K562 (cell line): ENCODE results near the gene CNOT6. TPM values are rescaled to one million over a fixed set of nuclear protein-coding genes. Genes with fewer than 3 reads are reported as not detected.

Experiments used
- ATF2 ChIP-seq: sonication (generic); formaldehyde crosslinking; IDR thresholded peaks from 2 replicates; pipeline ENCODE4 v1.8.1; 2022; ENCODE audit warnings: missing genetic modification reagents
- COPS2 ChIP-seq: fragments of 450-650 bp; conservative IDR thresholded peaks from 2 replicates; pipeline ENCODE4 v1.6.1; 2016; ENCODE audit warnings: mild to moderate bottlenecking, moderate library complexity
- CREB3L1 ChIP-seq: fragments of 450-650 bp; IDR thresholded peaks from 2 replicates; pipeline ENCODE4 v1.6.1; 2014; ENCODE audit warnings: low read depth, mild to moderate bottlenecking, moderate library complexity, borderline replicate concordance
- EHMT2 ChIP-seq: fragments of 450-650 bp; IDR thresholded peaks from 2 replicates; pipeline ENCODE4 v1.6.1; 2018; ENCODE audit warnings: antibody characterized with exemption
- ELK3 ChIP-seq: fragments of 450-650 bp; formaldehyde crosslinking; IDR thresholded peaks from 2 replicates; pipeline ENCODE4 v1.4.0; 2020; ENCODE audit warnings: mild to moderate bottlenecking
- FOXP4 ChIP-seq: sonication (generic); formaldehyde crosslinking; IDR thresholded peaks from 2 replicates; pipeline ENCODE4 v1.8.0; 2022; ENCODE audit warnings: mild to moderate bottlenecking, missing genetic modification reagents, borderline replicate concordance
- FUS ChIP-seq: fragments of 200-400 bp; formaldehyde crosslinking; optimal IDR thresholded peaks from 2 replicates; pipeline ENCODE3; 2017; ENCODE audit warnings: low read depth, low read length
- HNRNPH1 ChIP-seq: fragments of 200-400 bp; formaldehyde crosslinking; optimal IDR thresholded peaks from 2 replicates; pipeline ENCODE3; 2017; ENCODE audit warnings: low read depth, mild to moderate bottlenecking, low read length, moderate library complexity
- MAZ ChIP-seq, 2 experiments: fragments of 450-650 bp in 1 of 2; sonication (generic) in 1 of 2; formaldehyde crosslinking; IDR thresholded peaks in 1 of 2; conservative IDR thresholded peaks in 1 of 2; 2 replicates each; pipeline versions ENCODE4 v1.4.0 to v1.5.0; 2020; ENCODE audit warnings: mild to moderate bottlenecking in 1 of 2, missing genetic modification reagents in 1 of 2
- NEUROD1 ChIP-seq: fragments of 150-350 bp; IDR thresholded peaks from 2 replicates; pipeline ENCODE4 v1.6.1; 2014; ENCODE audit warnings: borderline replicate concordance, low read length, low read depth; ENCODE audit not compliant: partially characterized antibody
- NR0B1 ChIP-seq: fragments of 450-650 bp; IDR thresholded peaks from one replicate; pipeline ENCODE4 v1.6.1; 2018; ENCODE audit warnings: mild to moderate bottlenecking, moderate library complexity; ENCODE audit not compliant: partially characterized antibody
- PHTF2 ChIP-seq: fragments of 250-450 bp; sonication (Bioruptor Pico); IDR thresholded peaks from 2 replicates; pipeline ENCODE4 v1.5.0; 2021; ENCODE audit warnings: mild to moderate bottlenecking
- POLR3A ChIP-seq: IDR thresholded peaks from 2 replicates; pipeline ENCODE4 v1.6.1; 2011; ENCODE audit warnings: borderline replicate concordance, mild to moderate bottlenecking, moderate library complexity; ENCODE audit not compliant: insufficient read length, insufficient read depth; ENCODE audit errors: extremely low read depth
- SFPQ ChIP-seq: fragments of 200-400 bp; formaldehyde crosslinking; IDR thresholded peaks from 2 replicates; pipeline ENCODE4 v1.6.1; 2017; ENCODE audit warnings: mild to moderate bottlenecking, low read depth, low read length, moderate library complexity
- SRF ChIP-seq, 2 experiments: fragments of 250-450, 450-650 bp in 1 of 2; sonication (Bioruptor Pico) in 1 of 2; sonication (generic) in 1 of 2; formaldehyde crosslinking; IDR thresholded peaks; 2 replicates each; pipeline versions ENCODE4 v1.5.0 to v1.5.1; 2020 to 2022; ENCODE audit warnings: mild to moderate bottlenecking in 1 of 2, missing genetic modification reagents in 1 of 2
- STAT5A ChIP-seq: IDR thresholded peaks from 2 replicates; pipeline ENCODE4 v1.6.1; 2012; ENCODE audit warnings: low read length, inconsistent platforms, borderline replicate concordance
- TARDBP ChIP-seq: fragments of 450-650 bp; IDR thresholded peaks from 2 replicates; pipeline ENCODE4 v1.6.1; 2016
- ZNF696 ChIP-seq: fragments of 250-450 bp; sonication (Bioruptor Pico); conservative IDR thresholded peaks from 2 replicates; pipeline ENCODE4 v1.4.0; 2020; ENCODE audit warnings: mild to moderate bottlenecking, moderate library complexity
- polyA plus RNA-seq, 8 experiments: library from polyadenylated mRNA; depleted of rRNA in 4 of 8; stranded (reverse) in 5 of 8; unstranded in 3 of 8; fragments of >200 nt; fragmentation: Nextera tagmentation in 2 of 8; fragmentation: Illumina TruSeq in 1 of 8; extraction: Ambion mirVana in 2 of 8; extraction: Trizol in 1 of 8; gene quantifications; 2 replicates each; pipeline versions ENCODE4 v1.2.1 to v1.2.3, GENCODE V29; 2011 to 2014; ENCODE audit warnings: inconsistent platforms in 1 of 8, missing spikeins in 1 of 8
- total RNA-seq, 7 experiments: library from RNA; depleted of rRNA in 6 of 7; stranded (reverse); fragments of >200 nt in 6 of 7; fragmentation: Illumina TruSeq in 2 of 7; extraction: Trizol in 2 of 7; gene quantifications; 2 replicates each; pipeline versions ENCODE4 v1.2.1 to v1.2.3, GENCODE V29; 2011 to 2021; ENCODE audit warnings: low replicate concordance in 1 of 7

Gene CNOT6
- total and polyA plus RNA-seq, 9 of the 15 experiments (the other 6 are each of a cell fraction or from before 2014, with no cell fraction given) = 4.9 to 32.4 (median 14.0) TPM

- TF ChIP-seq ELK3 (CRISPR knock-in tag) (no peak), SRF (CRISPR knock-in tag; IDR thresholded peaks at IDR 0.05) (no peak), FUS (no peak), STAT5A (peak; percentile 62; the same call in 1 of the 2 replicates), FOXP4 (no peak), COPS2 (no peak), POLR3A (no peak), CREB3L1 (no peak), MAZ (CRISPR knock-in tag; conservative IDR thresholded peaks at IDR 0.05 in 1 of 2, IDR thresholded peaks at IDR 0.05 in 1 of 2) (no peak; a peak in 1 of 4 replicates), PHTF2 (CRISPR knock-in tag) (no peak), NEUROD1 (no peak), HNRNPH1 (no peak), NR0B1 (no peak), EHMT2 (0 out of 2 replicates have a peak, but pooled peaks have one; percentile 19), TARDBP (0 out of 2 replicates have a peak, but pooled peaks have one; percentile 56), ZNF696 (CRISPR knock-in tag) (no peak), ATF2 (CRISPR knock-in tag) (no peak), SFPQ (no peak)
Measured at GRCh38 chr5:180553530-180553929, 59.4 kb downstream of the CNOT6 start (continued).
